HepG2 (cell line): ENCODE data around the gene ENTPD6. TPM values are rescaled to one million over a fixed set of nuclear protein-coding genes. Genes with fewer than 3 reads are reported as not detected.

ENCODE experiments used
- KDM3A ChIP-seq: IDR thresholded peaks from 2 replicates; pipeline ENCODE4 v1.6.1; 2018; ENCODE audit warnings: low read depth, missing compliant biosample characterization
- KDM6A ChIP-seq: IDR thresholded peaks from 2 replicates; pipeline ENCODE4 v1.6.1; 2016; ENCODE audit warnings: low read depth
- KMT2A ChIP-seq: sonication (generic); formaldehyde crosslinking; IDR thresholded peaks from 2 replicates; pipeline ENCODE4 v1.4.0; 2020; ENCODE audit warnings: missing genetic modification reagents
- NBN ChIP-seq: fragments of 450-650 bp; conservative IDR thresholded peaks from 2 replicates; pipeline ENCODE4 v1.6.1; 2017
- NFYB ChIP-seq: sonication (generic); formaldehyde crosslinking; IDR thresholded peaks from 2 replicates; pipeline ENCODE4 v1.4.0; 2020; ENCODE audit warnings: missing genetic modification reagents
- PHF5A ChIP-seq: IDR thresholded peaks from one replicate; pipeline ENCODE4 v1.6.1; 2018; ENCODE audit warnings: low read depth, missing genetic modification reagents; ENCODE audit not compliant: unreplicated experiment
- PLRG1 ChIP-seq: fragments of 450-650 bp; conservative IDR thresholded peaks from 2 replicates; pipeline ENCODE4 v1.6.1; 2016
- SALL2 ChIP-seq: sonication (generic); formaldehyde crosslinking; IDR thresholded peaks from 2 replicates; pipeline ENCODE4 v1.8.1; 2023; ENCODE audit warnings: mild to moderate bottlenecking, missing genetic modification reagents, inconsistent platforms
- SIX1 ChIP-seq: sonication (generic); formaldehyde crosslinking; IDR thresholded peaks from 2 replicates; pipeline ENCODE4 v1.4.0; 2020; ENCODE audit warnings: missing genetic modification reagents, borderline replicate concordance
- TP53 ChIP-seq: sonication (generic); formaldehyde crosslinking; conservative IDR thresholded peaks from 2 replicates; pipeline ENCODE4 v1.4.0; 2020; ENCODE audit warnings: missing genetic modification reagents
- ZBTB42 ChIP-seq: sonication (generic); formaldehyde crosslinking; IDR thresholded peaks from 2 replicates; pipeline ENCODE4 v1.5.0; 2020; ENCODE audit warnings: mild to moderate bottlenecking, missing genetic modification reagents
- ZFAT ChIP-seq: sonication (generic); formaldehyde crosslinking; conservative IDR thresholded peaks from 2 replicates; pipeline ENCODE4 v1.8.1; 2023; ENCODE audit warnings: missing genetic modification reagents, inconsistent platforms
- ZSCAN29 ChIP-seq: sonication (generic); formaldehyde crosslinking; conservative IDR thresholded peaks from 2 replicates; pipeline ENCODE4 v1.4.0; 2020; ENCODE audit warnings: mild to moderate bottlenecking, missing genetic modification reagents
- polyA plus RNA-seq, 8 experiments: library from polyadenylated mRNA; depleted of rRNA in 3 of 8; stranded (reverse) in 7 of 8; unstranded in 1 of 8; fragments of >200 nt; fragmentation: Illumina TruSeq in 4 of 8; extraction: Trizol in 4 of 8; gene quantifications; 2 replicates each; pipeline versions ENCODE4 v1.2.1 to v1.2.3, GENCODE V29; 2011 to 2016; ENCODE audit warnings: low read depth in 4 of 8, missing spikeins in 1 of 8, mixed read lengths in 1 of 8; ENCODE audit not compliant: insufficient read depth in 1 of 8
- total RNA-seq, 5 experiments: library from RNA; depleted of rRNA; stranded (reverse); fragments of >200 nt; fragmentation: Illumina TruSeq; extraction: Trizol; gene quantifications; 2 replicates each; pipeline ENCODE4 v1.2.3, GENCODE V29; 2016; ENCODE audit warnings: low read depth in 1 of 5
- TF ChIP-seq, protein P1 (sequence below): sonication (generic); formaldehyde crosslinking; IDR thresholded peaks from 2 replicates; pipeline ENCODE4 v1.9.0; 2021; ENCODE audit warnings: mild to moderate bottlenecking, missing genetic modification reagents
- TF ChIP-seq, protein P2 (sequence below): sonication (generic); formaldehyde crosslinking; IDR thresholded peaks from 2 replicates; pipeline ENCODE4 v1.4.0; 2020; ENCODE audit warnings: missing genetic modification reagents
- TF ChIP-seq, protein P3 (sequence below): sonication (generic); formaldehyde crosslinking; IDR thresholded peaks from 2 replicates; pipeline ENCODE4 v1.4.0; 2020; ENCODE audit warnings: low read depth, mild to moderate bottlenecking, missing genetic modification reagents
- TF ChIP-seq, protein P4 (sequence below): sonication (generic); formaldehyde crosslinking; IDR thresholded peaks from 2 replicates; pipeline ENCODE4 v1.5.0; 2020; ENCODE audit warnings: mild to moderate bottlenecking, missing genetic modification reagents

Gene ENTPD6
- total and polyA plus RNA-seq, 2 of the 13 experiments (the other 11 are each of a cell fraction or from before 2014, with no cell fraction given): 164 to 172 TPM

DNA sequence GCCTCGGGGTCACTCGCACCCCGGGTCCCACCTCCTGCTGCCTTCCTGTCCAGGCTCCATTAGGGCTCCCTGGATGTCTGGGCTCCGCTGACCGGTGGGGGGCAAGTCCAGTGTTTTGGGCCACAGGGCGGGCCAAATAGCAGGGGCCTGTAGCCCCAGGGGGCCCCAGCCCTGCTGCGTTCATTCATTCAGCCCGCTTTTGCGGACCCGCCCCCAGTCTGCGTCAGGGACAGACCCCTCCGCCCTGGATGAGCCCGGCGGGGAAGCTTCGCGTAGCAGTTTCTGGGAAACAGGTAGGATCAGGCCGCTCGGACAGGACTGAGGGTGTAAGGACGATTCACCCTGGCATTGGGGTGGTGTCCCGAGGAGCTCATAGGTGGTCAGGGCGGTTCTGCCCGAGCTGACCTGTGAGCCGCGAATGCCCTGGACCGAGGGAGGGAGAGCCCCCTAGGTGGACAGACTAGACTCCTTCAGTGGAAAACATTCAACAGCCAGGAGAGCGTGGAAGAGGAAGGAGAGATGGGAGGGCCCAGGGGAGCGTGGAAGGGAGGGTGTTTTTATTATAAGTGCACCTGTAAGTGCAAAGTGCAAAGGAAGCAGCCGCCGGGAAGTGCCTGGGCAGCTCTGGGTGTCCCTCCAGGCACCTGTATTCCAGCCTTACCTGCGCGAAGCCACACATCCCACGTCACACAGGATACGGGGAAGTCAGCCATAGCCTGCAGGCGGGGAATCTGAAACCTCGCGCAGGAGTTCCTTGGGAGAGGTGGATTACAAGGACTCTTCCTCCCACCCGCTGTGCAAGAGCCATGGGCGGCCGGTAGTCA is 662 bp downstream of the ENTPD6 start (continued):
- TF ChIP-seq, protein P1, sequence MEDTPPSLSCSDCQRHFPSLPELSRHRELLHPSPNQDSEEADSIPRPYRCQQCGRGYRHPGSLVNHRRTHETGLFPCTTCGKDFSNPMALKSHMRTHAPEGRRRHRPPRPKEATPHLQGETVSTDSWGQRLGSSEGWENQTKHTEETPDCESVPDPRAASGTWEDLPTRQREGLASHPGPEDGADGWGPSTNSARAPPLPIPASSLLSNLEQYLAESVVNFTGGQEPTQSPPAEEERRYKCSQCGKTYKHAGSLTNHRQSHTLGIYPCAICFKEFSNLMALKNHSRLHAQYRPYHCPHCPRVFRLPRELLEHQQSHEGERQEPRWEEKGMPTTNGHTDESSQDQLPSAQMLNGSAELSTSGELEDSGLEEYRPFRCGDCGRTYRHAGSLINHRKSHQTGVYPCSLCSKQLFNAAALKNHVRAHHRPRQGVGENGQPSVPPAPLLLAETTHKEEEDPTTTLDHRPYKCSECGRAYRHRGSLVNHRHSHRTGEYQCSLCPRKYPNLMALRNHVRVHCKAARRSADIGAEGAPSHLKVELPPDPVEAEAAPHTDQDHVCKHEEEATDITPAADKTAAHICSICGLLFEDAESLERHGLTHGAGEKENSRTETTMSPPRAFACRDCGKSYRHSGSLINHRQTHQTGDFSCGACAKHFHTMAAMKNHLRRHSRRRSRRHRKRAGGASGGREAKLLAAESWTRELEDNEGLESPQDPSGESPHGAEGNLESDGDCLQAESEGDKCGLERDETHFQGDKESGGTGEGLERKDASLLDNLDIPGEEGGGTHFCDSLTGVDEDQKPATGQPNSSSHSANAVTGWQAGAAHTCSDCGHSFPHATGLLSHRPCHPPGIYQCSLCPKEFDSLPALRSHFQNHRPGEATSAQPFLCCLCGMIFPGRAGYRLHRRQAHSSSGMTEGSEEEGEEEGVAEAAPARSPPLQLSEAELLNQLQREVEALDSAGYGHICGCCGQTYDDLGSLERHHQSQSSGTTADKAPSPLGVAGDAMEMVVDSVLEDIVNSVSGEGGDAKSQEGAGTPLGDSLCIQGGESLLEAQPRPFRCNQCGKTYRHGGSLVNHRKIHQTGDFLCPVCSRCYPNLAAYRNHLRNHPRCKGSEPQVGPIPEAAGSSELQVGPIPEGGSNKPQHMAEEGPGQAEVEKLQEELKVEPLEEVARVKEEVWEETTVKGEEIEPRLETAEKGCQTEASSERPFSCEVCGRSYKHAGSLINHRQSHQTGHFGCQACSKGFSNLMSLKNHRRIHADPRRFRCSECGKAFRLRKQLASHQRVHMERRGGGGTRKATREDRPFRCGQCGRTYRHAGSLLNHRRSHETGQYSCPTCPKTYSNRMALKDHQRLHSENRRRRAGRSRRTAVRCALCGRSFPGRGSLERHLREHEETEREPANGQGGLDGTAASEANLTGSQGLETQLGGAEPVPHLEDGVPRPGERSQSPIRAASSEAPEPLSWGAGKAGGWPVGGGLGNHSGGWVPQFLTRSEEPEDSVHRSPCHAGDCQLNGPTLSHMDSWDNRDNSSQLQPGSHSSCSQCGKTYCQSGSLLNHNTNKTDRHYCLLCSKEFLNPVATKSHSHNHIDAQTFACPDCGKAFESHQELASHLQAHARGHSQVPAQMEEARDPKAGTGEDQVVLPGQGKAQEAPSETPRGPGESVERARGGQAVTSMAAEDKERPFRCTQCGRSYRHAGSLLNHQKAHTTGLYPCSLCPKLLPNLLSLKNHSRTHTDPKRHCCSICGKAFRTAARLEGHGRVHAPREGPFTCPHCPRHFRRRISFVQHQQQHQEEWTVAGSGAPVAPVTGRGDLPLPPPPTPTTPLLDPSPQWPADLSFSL (CRISPR knock-in tag): no peak
- TF ChIP-seq ZFAT: no peak
- no peak for TF ChIP-seq NBN
- TF ChIP-seq, protein P2, sequence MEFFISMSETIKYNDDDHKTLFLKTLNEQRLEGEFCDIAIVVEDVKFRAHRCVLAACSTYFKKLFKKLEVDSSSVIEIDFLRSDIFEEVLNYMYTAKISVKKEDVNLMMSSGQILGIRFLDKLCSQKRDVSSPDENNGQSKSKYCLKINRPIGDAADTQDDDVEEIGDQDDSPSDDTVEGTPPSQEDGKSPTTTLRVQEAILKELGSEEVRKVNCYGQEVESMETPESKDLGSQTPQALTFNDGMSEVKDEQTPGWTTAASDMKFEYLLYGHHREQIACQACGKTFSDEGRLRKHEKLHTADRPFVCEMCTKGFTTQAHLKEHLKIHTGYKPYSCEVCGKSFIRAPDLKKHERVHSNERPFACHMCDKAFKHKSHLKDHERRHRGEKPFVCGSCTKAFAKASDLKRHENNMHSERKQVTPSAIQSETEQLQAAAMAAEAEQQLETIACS (CRISPR knock-in tag): 0 out of 2 replicates have a peak, but pooled peaks have one; percentile 17
- TF ChIP-seq, protein P3, sequence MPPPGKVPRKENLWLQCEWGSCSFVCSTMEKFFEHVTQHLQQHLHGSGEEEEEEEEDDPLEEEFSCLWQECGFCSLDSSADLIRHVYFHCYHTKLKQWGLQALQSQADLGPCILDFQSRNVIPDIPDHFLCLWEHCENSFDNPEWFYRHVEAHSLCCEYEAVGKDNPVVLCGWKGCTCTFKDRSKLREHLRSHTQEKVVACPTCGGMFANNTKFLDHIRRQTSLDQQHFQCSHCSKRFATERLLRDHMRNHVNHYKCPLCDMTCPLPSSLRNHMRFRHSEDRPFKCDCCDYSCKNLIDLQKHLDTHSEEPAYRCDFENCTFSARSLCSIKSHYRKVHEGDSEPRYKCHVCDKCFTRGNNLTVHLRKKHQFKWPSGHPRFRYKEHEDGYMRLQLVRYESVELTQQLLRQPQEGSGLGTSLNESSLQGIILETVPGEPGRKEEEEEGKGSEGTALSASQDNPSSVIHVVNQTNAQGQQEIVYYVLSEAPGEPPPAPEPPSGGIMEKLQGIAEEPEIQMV (CRISPR knock-in tag): no peak
- TF ChIP-seq KMT2A: peak; percentile 42
- TF ChIP-seq KDM3A (CRISPR knock-in tag): no peak
- no peak; the same call in 1 of the 2 replicates for TF ChIP-seq ZBTB42 (CRISPR knock-in tag)
- no peak for TF ChIP-seq KDM6A (CRISPR knock-in tag)
- TF ChIP-seq ZSCAN29: no peak; the same call in 1 of the 2 replicates
- no peak; the same call in 1 of the 2 replicates for TF ChIP-seq NFYB (CRISPR knock-in tag)
- no peak; the same call in 1 of the 2 replicates for TF ChIP-seq TP53 (CRISPR knock-in tag)
- no peak; the same call in 1 of the 2 replicates for TF ChIP-seq SALL2 (CRISPR knock-in tag)
- TF ChIP-seq PHF5A (CRISPR knock-in tag): peak; percentile 3
- TF ChIP-seq, protein P4, sequence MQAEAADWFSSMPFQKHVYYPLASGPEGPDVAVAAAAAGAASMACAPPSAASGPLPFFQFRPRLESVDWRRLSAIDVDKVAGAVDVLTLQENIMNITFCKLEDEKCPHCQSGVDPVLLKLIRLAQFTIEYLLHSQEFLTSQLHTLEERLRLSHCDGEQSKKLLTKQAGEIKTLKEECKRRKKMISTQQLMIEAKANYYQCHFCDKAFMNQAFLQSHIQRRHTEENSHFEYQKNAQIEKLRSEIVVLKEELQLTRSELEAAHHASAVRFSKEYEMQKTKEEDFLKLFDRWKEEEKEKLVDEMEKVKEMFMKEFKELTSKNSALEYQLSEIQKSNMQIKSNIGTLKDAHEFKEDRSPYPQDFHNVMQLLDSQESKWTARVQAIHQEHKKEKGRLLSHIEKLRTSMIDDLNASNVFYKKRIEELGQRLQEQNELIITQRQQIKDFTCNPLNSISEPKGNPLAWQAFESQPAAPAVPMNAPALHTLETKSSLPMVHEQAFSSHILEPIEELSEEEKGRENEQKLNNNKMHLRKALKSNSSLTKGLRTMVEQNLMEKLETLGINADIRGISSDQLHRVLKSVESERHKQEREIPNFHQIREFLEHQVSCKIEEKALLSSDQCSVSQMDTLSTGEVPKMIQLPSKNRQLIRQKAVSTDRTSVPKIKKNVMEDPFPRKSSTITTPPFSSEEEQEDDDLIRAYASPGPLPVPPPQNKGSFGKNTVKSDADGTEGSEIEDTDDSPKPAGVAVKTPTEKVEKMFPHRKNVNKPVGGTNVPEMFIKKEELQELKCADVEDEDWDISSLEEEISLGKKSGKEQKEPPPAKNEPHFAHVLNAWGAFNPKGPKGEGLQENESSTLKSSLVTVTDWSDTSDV (CRISPR knock-in tag): no peak
- no peak for TF ChIP-seq PLRG1
- TF ChIP-seq SIX1: no peak
